HG03378 (cell line): ENCODE data around the gene FAM3B.
A peak's percentile ranks its signal among the peaks of the same experiment; 100 is the strongest.
"Not testable (repeated sequence)": the region's sequence is repeated elsewhere in the genome, so short reads cannot be mapped to it uniquely, and the experiment has no call there.

Experiments
- ATAC-seq: cut with Tn5 transposase; IDR thresholded peaks from one replicate; pipeline ENCODE4 v1.9.1; 2021; ENCODE audit warnings: mild to moderate bottlenecking, moderate library complexity; ENCODE audit not compliant: unreplicated experiment

FAM3B gene

DNA sequence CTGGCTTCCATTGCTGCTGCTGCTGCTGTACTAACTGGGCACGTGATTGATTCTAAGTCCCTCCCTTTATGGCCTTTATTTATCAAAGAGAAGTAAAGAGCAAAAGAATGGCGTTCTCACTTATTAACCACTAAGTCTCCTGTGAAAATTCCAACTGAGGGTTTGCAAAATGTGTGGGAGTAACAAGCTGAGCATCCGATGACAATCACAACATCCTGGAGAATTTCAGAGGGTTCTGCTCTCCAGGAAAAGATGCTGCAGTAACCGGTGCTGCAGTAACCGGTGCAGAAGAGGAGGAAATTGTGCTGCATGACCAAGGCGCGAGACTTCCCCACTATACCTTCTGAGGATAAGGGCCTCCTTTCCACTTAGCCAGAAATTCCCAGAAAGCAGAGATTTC, 32.5 kb downstream of the FAM3B start:
- ATAC-seq: no peak

DNA sequence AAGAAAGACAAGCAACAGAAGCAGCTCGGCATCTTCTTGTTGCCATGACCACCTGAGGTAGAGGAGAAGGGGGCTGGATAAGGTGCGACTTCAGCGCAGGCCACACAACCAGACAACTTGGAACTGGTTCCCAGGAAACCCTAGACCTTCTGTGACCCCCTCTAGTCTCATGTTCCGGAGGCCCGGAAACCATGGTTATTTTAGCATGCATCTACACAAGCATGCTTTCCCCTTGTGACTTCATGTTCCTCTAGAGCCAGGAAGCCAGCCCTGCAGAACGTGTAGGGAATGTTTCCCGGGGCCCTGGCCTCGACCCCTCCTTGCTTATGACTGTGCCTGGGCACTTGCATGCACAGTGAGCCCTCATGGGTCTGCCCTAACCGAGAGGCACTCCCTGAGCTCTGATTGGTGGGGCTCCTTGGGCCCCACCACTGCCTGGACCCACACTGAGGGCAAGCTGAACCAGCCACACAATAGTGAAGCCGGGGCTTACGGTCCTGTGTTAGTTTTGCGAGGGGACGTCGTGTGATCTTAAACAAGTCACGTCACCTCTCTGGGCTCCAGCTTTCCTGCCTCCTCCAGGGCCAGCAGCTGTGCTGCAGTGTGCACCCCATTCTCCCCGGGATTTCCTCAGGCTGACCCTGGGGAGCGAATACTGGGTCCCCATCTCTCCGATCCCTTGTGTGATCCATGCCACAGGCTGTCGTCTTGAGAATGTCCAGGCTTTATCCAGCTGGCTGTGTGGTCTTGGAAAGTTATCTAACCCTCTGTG, 33.2 kb downstream of the FAM3B start:
- no peak for ATAC-seq

DNA sequence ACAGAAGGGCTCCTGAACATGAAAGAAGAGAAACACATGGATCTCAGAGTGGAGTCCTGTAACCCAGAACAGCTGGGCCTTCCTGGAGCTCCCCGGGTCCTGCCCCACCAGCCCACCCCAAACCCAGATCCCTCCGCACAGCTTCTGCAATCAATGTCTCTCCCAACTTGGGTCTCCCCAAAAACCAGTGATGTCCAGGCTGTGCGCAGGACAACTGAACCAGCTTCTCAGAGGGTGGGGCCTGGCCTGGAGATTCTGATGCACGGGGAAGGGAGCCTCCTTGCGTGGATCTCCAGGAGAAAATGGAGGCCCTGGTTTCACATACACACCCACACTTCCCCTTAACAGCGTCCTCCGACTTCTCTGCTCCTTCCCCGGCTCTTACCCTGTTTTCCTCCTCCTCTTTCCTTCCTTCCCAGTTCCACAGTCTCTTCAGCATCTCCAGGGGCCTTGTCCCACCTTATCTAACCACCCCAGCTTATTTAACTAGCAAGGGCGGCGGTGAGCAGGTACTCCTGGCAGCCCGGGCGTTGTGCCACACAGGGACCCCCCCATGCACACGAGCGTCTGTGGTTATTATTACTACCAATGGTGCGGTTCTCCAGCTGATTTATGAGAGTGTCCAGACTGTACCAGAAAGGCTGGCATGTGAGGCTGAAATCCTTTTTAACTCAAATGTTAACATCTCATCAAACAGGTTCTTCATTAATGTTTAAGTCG, 34.0 kb downstream of the FAM3B start:
- ATAC-seq: no peak

DNA sequence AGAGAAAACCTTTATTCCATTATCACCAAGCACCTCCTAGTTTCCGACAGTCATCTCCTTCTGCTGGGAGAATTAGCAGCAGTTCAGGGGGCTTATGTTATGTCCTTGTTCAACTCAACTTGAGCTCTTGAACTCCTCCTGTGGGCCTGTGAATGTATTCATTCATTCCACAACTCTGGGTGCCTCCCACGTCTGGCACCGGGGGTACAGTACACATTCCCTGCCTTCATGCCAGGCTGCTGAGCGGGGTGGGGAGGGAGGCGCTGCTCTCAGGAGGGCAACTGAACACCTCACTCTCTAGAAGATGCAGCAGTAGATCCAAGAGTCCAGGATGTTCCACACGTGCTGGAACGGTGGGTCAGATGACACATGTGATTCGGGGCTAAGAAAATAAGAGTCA, 40.9 kb downstream of the FAM3B start:
- ATAC-seq: no peak

DNA sequence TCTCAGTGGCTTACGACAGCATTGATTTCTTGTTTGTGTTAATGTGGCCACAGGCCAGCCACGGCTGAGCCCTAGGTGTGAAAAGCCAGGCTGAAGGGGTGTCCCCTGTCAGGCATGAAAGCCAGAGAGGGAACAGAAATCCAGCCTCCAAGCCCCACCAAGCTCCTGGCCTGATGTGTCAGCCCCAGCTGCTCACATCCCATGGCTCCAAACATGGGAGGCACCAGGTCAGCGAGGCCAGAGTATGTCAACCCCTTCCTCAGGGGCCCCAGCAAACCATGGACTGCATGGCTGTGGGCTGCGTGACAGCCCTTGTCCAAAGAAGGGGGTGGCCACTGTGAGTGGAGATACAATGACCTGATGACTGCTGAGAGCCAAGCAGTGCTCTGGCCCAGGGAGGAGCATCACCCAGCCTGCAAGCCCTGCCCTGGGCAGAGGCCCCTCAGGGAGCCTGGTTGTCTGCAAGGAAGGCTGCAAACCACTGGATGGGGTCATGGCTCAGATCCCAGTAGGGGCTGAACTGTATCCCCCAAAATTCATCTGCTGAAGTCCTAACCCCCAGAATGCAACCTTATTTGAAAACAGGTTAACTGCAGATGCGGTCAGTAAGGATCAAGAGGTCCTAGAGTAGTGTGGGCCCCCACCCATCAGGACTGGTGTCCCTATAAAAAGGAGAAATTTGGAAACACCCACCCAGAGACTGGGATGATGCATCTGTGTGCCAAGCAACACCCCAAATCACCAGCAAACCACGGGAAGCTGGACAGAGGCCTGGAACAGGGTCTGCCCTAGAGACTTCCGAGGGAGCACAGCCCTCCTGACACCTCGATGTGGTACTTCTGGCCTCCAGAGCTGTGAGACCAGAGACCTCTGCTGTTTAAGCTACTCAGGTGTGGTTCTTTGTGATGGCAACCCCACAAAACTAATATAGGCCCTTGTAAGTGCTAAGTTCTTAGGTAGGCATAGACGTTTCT, 41.9 kb downstream of the FAM3B start:
- no peak for ATAC-seq

DNA sequence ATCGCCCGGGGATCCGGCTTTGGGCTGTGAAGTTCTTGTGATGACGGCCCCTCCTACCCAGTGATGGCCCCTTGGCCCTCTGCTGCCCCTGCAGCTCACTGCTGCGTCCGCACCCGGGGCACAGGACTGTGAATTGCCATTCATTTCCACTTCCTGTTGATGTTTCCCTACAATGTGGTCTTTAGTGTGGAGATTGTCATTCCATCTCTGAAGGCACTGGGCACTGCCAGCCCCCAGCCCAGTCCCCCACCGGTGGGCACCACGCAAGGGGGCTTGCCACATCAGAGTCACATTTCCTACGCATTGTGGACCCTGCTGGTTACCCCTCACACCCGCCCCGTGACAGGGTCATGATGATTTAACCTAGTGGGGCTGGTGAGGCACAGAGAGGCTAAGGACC, 42.7 kb downstream of the FAM3B start:
- ATAC-seq: no peak

DNA sequence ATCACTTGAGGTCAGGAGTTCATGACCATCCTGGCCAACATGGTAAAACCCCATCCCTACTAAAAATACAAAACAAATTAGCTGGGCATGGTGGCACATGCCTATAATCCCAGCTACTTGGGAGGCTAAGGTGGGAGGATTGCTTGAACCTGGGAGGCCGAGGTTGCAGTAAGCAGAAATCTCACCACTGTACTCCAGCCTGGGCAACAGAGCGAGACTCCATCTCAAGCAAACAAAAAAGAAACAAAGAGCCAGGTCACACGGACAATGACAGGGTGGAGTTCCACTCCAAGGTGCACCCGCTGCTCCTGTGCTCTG, 43.1 kb downstream of the FAM3B start:
- ATAC-seq: not testable (repeated sequence)

DNA sequence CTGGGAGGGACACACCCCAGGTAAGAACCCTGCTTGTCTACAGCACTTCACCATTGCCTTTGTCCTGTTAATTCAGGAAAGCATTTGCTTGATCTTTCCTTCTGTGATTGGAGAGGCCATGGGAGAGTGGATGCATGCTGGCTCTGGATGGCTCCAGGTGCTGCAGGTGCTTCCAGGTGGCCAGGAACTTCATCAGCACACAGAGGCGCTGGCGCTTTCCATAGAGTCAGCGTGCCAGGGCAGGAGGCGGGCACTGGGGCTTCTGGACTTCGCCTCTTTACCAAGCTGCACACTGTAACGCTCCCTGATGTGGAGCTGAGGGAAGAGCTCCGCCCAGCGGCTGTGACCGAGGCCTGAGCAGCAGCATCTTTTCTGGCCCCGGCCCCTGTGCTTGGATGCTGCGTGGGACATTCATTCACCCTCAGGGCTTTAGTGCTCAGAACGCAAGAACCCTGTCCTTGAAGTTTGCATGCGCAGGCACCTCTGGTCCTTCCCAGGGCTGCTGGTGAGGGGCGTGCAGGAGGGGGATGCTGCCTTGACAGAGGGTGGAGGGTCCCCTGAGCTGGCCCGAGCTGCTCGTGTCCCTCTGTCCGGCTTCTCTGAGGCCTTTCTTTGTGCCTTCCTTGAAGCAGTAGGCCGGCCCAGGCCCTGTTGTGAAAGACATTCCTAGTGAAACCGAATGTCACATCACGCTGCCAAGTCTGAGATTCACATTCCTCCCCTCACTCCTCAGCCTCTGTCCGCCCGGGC, 43.6 kb downstream of the FAM3B start:
- no peak for ATAC-seq

DNA sequence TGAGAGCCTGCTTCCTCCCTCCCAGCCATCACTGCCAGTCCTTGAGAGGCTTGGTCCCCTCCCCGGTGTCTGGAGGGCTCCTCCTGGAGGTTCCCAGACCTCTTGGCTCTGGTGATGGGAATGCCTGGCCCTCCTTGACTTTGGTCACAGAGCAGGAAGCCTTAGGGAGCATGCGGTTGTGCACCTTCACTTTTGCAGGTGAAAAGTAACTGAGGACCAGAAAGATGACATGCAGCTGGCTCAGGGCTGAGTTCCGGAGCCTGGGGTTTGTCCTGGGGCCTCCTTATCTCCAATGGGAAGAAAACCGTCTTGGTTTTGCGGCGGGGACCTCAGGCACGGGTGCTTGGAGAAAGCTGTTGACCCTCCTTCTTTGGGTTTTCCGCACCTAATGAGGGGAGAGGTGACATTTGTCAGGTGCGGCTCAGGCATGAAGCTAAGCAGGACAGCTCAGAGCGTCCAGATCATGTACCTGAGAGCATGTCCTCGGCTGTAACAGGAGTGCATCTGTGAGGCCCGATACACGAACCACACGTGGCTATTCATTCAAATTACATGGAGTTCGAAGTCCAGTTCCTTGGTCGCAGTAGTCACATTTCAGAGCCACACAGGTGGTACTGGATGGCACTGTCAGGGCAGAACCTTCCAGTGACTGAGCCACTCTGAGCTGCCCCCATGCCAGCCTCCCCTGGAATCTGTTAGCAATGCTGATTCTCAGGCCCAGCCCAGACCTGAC, 44.6 kb downstream of the FAM3B start:
- ATAC-seq: no peak

DNA sequence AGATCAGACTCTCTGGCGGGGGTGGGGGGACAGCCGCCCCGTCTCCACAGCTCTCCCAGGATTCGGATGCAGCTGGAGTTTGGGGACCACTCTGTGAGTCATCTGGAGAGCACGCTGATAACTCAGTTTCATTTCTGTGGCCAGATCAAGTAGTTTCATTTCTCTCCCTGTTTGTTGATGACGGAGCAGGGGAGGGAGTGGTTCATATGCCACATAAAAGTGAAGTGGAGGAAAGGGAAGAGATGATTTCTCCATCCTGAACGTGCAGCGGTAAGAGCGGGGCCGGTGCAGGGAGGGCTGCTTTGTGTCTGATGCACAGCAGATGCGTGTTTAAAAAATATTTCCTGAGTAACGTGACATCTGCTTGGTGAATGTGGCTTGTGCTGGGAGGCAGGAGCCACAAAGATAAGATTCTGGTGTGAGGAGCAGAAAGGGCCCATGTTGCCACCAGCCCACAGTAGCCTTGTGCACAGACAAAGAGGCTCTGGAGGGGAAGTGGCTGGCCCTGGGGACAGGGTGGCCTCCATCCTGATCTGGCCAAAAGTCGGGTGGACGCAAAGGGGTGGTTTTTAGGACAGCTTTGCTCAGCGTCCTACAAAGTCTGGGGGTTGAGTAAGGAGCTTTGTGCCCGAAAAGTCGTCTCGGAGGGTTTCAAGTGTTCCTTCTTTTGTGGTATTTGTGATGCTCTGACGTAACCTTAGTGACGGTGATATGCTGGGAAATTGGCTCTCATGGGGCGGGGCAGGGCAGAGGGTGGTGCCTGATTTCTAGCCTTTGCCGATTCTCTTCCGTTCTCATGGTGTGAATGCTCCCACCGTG, 45.4 kb downstream of the FAM3B start, which contains the start of gene MX2:
MX2 (plus strand) TSS at position 242 of the 819 bp plus-strand sequence. CDS start 14,880 bp downstream, outside the sequence.
- peak; percentile 76 for ATAC-seq

DNA sequence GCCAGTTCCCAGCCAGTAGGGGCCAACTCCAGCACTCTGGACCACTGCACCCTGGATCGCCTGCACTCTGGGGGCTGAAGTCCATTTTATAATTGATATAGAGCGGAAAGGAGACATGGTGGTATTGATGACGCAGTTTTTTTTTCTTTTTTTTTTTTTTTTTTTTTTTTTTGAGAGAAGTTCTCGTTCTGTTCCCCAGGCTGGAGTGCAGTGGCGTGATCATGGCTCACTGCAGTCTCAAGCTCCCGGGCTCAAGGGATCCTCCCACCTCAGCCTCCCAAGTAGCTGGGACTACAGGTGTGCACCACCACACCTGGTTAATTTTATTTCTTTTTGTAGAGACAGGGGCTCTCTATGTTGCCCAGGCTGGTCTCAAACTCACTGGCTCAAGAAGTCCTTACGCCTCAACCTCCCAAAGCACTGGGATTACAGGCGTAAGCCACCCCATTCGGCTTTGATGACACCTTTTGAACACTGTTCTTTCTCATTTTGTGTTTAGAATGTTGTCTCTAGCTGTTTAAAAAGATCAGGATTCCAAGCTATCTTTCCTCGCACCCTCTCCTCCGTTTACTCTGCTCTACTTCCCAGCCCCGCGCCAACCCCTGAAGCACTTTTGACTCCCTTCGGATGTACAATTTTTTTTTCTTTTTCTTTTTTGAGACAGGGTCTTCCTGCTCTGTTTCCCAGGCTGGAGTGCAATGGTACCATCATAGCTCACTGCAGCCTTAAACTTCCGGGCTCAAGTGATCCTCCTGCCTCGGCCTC, 46.2 kb downstream of the FAM3B start:
- no peak for ATAC-seq

DNA sequence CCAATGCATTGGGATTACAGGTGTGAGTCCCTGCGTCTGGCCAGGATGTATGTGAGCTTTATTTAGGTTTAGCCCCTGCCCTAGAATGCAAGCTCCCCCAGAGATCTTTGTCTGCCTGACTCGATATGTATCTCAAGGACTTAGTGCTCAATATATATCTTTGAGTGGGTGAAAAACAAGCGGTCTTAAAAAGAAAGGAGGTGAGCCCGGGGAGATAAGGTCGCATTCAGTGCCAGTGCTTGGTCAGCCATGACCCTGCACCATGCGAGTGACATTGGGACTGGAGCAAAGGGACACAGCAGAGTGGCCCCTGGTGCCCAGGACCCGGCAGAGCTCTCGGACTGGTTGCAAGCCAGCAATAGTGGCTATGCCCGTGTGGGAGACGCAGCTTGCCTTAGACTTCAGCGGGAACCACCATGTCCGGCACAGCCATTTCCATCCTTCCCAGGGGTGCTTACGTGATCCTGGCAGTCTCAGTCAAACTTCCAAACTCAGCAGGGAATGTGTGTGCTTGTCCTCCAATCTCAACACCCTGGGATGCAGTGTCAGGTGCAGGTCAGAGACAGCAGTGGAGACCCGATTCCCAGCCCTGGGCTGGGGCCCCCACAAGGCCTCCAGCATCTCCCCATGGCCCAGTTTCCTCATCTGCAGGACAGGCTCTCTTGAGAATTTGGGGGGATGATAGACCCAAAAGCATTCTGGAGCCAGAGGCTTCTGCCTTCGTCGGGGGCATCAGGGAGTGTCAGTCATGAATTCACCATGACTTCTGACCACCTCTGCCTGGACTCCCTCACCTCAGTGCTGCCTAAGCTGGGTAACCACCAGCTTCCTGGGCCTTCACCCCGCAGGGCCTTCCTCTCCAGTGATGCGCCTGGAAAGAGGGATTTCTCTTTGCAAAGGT, 47.0 kb downstream of the FAM3B start:
- no peak for ATAC-seq

DNA sequence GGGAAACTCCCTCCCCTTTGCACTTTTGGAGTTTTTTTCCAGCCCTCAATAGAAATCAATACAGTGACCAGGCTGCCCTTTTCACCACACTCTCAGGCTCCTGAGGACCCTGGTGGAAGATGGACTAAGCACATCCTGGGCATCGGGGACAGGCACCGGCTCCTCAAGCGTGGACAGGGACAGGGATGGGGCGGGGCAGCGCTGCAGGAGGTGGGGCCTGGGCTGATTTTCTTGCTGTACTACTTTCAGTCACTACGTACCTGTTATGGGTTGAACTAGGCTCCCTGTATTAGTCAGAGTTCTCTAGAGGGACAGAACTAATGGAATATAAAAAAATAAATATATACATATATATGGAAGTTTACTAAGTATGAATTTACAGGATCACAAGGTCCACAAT, 47.7 kb downstream of the FAM3B start:
- no peak for ATAC-seq

DNA sequence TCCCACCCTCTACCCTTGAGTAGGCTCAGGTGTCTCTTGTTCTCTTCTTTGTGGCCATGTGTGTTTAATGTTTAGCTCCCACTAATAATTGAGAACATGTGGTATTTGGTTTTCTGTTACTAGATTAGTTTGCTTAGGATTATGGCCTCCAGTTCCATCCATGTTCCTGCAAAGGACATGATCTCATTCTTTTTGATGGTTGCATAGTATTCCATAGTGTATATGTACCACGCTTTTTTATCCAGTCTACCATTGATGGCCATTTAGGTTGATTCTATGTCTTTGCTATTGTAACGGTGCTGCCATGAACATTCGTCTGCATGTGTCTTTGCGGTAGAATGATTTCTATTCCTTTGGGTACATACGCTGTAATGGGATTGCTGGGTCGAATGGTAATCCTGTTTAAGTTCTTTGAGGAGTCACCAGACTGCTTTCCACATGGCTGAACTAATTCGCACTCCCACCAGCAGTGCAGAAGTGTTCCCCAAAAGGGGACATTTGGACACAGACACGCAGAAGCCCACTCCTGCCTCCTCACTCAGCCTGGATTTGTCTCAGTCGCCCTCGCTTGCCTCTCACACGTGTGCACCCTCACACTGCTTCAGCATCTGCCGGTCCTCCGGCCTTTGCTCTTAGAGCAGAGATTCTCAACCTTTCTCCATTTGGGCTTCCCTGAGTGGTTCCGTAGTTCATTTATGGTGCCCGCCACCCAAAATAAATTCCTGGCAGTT, 48.9 kb downstream of the FAM3B start:
- ATAC-seq: no peak

DNA sequence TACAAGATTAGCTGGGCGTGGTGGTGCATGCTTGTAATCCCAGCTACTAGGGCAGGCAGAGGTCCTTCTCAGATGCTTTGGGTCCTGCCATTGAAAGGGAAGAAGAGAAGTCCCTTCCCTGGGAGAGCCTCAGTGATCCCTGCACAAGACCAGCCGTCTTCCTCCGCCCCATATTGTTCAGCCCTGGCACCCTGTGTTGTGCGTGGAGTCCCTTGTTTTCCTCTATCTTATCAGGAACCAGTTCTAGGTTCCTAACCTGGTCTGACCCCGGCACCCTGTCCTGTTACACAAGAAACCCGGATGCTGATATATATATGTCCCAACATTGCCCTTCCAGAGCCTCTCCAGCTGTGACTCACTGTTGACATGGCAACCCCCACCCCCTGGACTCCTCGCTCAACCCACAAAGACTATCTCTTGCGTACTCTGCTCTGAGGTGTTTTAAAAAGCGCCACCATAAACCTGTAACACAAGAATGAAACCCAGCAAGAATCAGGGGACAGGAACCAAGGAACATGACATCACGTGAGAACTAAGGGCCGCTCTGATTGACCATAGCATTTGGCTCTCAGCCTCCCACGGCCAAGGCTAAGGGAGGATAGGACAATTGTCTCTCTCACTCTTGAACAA, 50.0 kb downstream of the FAM3B start:
- ATAC-seq: no peak

DNA sequence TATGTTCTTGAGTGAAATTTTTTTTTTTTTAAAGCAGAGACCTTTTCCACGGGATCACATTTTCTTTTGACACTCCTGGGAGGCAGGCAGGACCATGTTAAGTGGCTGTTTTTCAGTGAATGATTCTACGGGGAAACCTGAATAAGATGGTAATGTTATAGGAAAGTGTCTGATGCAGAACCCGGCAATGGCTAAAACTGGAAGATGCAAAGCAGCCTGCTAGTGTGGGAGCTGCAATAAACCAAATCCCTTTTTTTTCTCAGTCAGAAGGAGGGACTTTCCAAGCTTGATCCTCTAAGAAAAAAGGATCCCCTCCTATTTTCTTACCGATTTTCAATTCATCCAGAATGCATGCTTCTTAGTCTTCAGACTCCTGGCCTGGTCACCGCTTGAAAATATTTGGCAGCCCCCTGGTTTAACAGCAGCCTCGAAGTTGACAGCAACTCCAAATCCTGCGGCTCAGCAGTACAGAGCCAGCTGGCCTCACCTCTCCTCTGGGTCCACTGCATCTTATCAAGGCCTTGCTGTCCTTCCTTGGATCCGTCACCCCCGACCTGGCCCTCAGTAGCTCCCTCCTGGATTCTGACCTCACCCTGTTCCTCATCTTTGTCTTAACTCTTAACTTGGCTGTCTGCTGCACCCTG, 50.8 kb downstream of the FAM3B start:
- no peak for ATAC-seq
